NT2/D1 (cell line): ENCODE results near the gene EMID1.

Experiments used
- YY1 ChIP-seq: IDR thresholded peaks from 2 replicates; pipeline ENCODE4 v1.6.1; 2011; ENCODE audit not compliant: insufficient read length, insufficient read depth
- ZNF274 ChIP-seq: IDR thresholded peaks from 2 replicates; pipeline ENCODE4 v1.6.1; 2011; ENCODE audit warnings: mild to moderate bottlenecking, low read depth, low read length

DNA sequence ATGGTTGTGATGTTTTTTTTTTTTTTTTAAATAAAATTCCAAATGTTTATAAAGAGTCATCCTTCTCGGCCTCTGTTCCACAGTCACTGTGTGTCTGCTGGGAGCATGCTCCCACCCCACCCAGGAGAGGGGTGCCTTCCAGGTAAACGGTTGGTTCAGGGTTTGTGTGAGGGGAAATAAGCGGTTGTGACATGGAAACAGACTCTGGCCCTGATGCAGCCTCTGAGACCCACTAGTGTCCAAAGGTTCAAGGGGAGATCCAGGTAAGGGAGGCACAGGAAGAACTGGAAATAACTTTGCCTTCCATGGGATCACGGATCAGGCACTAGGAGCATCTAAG lies 94.7 kb downstream of the EMID1 start:
- no peak for TF ChIP-seq YY1
- TF ChIP-seq ZNF274, result no peak
